ENCODE results near the gene CD300LG. TPM values are rescaled to one million over a fixed set of nuclear protein-coding genes. Genes with fewer than 3 reads are reported as not detected.

CD300LG gene
- total RNA-seq, 2 donors from 2014 or later = not detected

DNA sequence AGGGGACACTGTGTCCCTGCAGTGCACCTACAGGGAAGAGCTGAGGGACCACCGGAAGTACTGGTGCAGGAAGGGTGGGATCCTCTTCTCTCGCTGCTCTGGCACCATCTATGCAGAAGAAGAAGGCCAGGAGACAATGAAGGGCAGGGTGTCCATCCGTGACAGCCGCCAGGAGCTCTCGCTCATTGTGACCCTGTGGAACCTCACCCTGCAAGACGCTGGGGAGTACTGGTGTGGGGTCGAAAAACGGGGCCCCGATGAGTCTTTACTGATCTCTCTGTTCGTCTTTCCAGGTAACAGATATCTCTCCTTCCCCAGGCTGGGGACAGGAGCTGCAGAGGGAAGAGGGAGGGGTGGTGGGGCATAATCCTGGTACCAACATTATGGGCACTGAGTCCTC, 1.6 kb downstream of the CD300LG start:
- no peak for DNase-seq

GRCh38 chr17:43849116-43849515, 2.1 kb downstream of the CD300LG start:
- Mint-ChIP-seq H3K4me1 (peaks cover 3% of the 10 kb centered on the region), H3K4me3 (no peak overlapping the region), H3K27ac (no peak overlapping the region), H3K27me3 (peaks cover 39% of the 10 kb centered on the region), H3K36me3 (ENCODE audit: low read depth) (peaks cover 3% of the 10 kb centered on the region)
- DNase-seq = no peak
- no peak for ATAC-seq
- H3K9me3 ChIP-seq (ENCODE audit: control insufficient read depth, low read length, poor library complexity, severe bottlenecking) = no peaks in the 10 kb centered on the region

More for the DNA sequence above, 1.6 kb downstream of the CD300LG start:
- Mint-ChIP-seq H3K27me3 (peaks cover 39% of the 10 kb centered on the region), H3K27ac (no peak overlapping the region), H3K36me3 (ENCODE audit: low read depth) (peaks cover 3% of the 10 kb centered on the region), H3K4me1 (peaks cover 3% of the 10 kb centered on the region), H3K4me3 (no peak overlapping the region)
- H3K9me3 ChIP-seq (ENCODE audit: control insufficient read depth, low read length, poor library complexity, severe bottlenecking) = no peaks in the 10 kb centered on the region
- no peak for ATAC-seq

DNA sequence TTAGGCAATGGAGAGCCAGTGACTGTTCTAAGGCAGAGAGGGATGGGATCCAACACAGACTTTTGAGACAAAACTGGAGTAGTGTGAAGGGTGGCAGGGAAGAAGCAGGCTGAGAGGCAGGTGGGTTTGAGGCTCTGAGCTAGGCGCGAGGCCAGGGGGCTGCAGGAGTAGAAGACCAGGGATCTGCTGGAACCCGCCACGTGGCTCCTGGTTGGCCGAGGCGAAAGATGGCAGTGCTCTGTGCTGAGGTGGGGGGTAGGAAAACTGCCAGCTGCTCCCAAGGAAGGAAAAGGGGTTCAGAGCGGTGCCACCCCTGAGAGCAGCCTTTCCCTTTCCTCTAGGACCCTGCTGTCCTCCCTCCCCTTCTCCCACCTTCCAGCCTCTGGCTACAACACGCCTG, 5.6 kb downstream of the CD300LG start:
- no peak for DNase-seq
- no peak for ATAC-seq
- H3K9me3 ChIP-seq (ENCODE audit: control insufficient read depth, low read length, poor library complexity, severe bottlenecking) = no peaks in the 10 kb centered on the region
- Mint-ChIP-seq H3K36me3 (ENCODE audit: low read depth) (peaks cover 3% of the 10 kb centered on the region), H3K27ac (no peak overlapping the region), H3K27me3 (peaks cover 63% of the 10 kb centered on the region), H3K4me1 (peaks cover 3% of the 10 kb centered on the region), H3K4me3 (no peak overlapping the region)

GRCh38 chr17:43853546-43853945, 6.6 kb downstream of the CD300LG start:
- DNase-seq = no peak
- H3K27me3 Mint-ChIP-seq = peaks cover 65% of the 10 kb centered on the region
- H3K27ac Mint-ChIP-seq = no peak overlapping the region
- ATAC-seq = no peak
- peaks cover 3% of the 10 kb centered on the region for H3K36me3 Mint-ChIP-seq (ENCODE audit: low read depth)
- no peak overlapping the region for H3K4me3 Mint-ChIP-seq
- H3K4me1 Mint-ChIP-seq = peaks cover 3% of the 10 kb centered on the region
- no peaks in the 10 kb centered on the region for H3K9me3 ChIP-seq (ENCODE audit: control insufficient read depth, low read length, poor library complexity, severe bottlenecking)

- ATAC-seq = no peak
- Mint-ChIP-seq H3K27ac (no peak overlapping the region), H3K27me3 (peaks cover 67% of the 10 kb centered on the region)
These were observed 7.5 kb downstream of the CD300LG start for GRCh38 chr17:43854498-43854897.

DNA sequence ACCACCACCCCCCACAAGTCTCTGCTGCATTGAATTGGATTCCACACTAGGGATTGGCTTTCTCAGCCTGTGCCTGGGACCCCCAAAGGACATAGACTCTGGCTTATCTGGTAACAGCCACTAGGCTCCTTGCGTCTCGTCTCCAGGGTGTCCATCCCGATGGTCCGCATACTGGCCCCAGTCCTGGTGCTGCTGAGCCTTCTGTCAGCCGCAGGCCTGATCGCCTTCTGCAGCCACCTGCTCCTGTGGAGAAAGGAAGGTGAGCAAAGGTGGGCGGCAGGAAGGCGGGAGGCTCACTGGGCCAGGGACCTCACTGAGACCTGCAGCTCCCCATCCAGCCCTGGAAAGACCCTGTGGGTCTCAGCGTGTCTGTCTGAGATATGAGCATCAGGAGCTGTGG, 8.1 kb downstream of the CD300LG start:
- Mint-ChIP-seq H3K36me3 (ENCODE audit: low read depth) (peaks cover 3% of the 10 kb centered on the region), H3K27ac (no peak overlapping the region), H3K27me3 (peaks cover 63% of the 10 kb centered on the region), H3K4me1 (peaks cover 3% of the 10 kb centered on the region), H3K4me3 (no peak overlapping the region)
- ATAC-seq = no peak
- H3K9me3 ChIP-seq (ENCODE audit: control insufficient read depth, low read length, poor library complexity, severe bottlenecking) = no peaks in the 10 kb centered on the region
- DNase-seq = no peak

More at GRCh38 chr17:43854498-43854897, 7.5 kb downstream of the CD300LG start:
- DNase-seq = no peak
- Mint-ChIP-seq H3K36me3 (ENCODE audit: low read depth) (peaks cover 3% of the 10 kb centered on the region), H3K4me1 (peaks cover 3% of the 10 kb centered on the region), H3K4me3 (no peak overlapping the region)
- no peaks in the 10 kb centered on the region for H3K9me3 ChIP-seq (ENCODE audit: control insufficient read depth, low read length, poor library complexity, severe bottlenecking)

- no peak for ATAC-seq
These were observed 9.2 kb downstream of the CD300LG start for GRCh38 chr17:43856141-43856540.

DNA sequence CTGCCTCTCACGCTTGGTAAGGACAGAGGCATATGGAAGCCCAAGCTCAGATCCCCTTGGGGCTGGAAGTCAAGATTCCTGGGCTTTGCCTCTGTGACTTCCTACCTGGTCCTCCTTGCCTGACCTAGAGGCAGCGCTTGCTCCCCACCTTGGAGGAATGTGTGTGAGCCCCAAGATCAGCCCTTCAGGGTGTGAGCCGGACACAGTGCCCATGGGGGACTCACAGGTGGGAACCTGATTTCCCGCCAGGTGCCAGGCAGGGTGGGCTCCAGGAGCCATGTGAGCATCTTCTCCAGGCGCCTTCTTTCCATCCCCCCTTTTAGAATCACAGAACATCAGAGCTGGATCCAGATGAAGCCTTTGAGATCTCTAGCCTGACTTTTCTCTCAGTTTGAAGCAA, 10.2 kb downstream of the CD300LG start:
- Mint-ChIP-seq H3K4me3 (no peak overlapping the region), H3K4me1 (no peaks in the 10 kb centered on the region), H3K27me3 (peaks cover 52% of the 10 kb centered on the region), H3K27ac (no peak overlapping the region), H3K36me3 (ENCODE audit: low read depth) (no peaks in the 10 kb centered on the region)
- DNase-seq (no peak), ATAC-seq (no peak)
- H3K9me3 ChIP-seq (ENCODE audit: control insufficient read depth, low read length, poor library complexity, severe bottlenecking) = no peaks in the 10 kb centered on the region

More at GRCh38 chr17:43856141-43856540, 9.2 kb downstream of the CD300LG start:
- peaks cover 60% of the 10 kb centered on the region for H3K27me3 Mint-ChIP-seq
- H3K9me3 ChIP-seq (ENCODE audit: control insufficient read depth, low read length, poor library complexity, severe bottlenecking) = no peaks in the 10 kb centered on the region
- DNase-seq = no peak
- H3K36me3 Mint-ChIP-seq (ENCODE audit: low read depth) = peaks cover 3% of the 10 kb centered on the region
- H3K27ac Mint-ChIP-seq = no peak overlapping the region
- no peak overlapping the region for H3K4me3 Mint-ChIP-seq
- peaks cover 3% of the 10 kb centered on the region for H3K4me1 Mint-ChIP-seq

GRCh38 chr17:43857957-43858600, 11.1 kb downstream of the CD300LG start:
- Mint-ChIP-seq H3K4me1 (no peaks in the 10 kb centered on the region), H3K4me3 (no peak overlapping the region), H3K36me3 (ENCODE audit: low read depth) (no peaks in the 10 kb centered on the region), H3K27me3 (peaks cover 52% of the 10 kb centered on the region), H3K27ac (no peak overlapping the region)
- H3K9me3 ChIP-seq (ENCODE audit: control insufficient read depth, low read length, poor library complexity, severe bottlenecking) = no peaks in the 10 kb centered on the region
- DNase-seq (no peak), ATAC-seq (no peak)

DNA sequence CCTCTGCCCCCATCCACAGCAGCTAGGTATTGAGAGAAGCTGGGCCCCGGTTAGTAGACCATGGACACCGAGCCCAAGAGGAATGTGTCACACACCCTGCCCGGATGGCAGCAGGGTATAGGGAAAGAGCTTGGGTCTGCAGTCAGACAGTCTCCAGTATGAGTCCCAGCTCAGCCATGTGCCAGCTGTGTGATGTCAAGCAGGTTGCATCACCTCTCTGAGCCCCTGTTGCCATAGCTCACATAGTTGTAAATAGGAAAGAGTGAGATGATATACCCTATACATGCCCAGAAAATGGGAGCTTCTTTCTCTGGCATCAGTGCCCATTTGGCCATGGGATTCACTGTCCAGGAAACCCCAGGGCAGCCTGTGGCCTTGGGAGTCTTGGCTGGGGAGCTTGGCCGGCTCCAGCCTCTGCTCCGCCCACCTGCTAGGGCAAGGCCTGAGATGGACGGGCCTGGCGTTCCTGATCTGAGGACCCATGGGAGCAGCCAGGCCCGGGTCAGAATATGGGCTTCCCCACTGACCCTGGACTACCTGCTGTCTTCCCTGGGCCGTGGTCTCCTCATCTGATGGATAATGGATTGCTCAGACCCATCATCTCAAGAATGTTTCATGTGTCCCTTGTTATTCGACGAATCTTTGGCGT, 13.2 kb downstream of the CD300LG start:
- H3K27ac Mint-ChIP-seq = no peak overlapping the region
- H3K4me3 Mint-ChIP-seq = no peak overlapping the region
- no peaks in the 10 kb centered on the region for H3K36me3 Mint-ChIP-seq (ENCODE audit: low read depth)
- DNase-seq (no peak), ATAC-seq (no peak)
- H3K9me3 ChIP-seq (ENCODE audit: control insufficient read depth, low read length, poor library complexity, severe bottlenecking) = no peaks in the 10 kb centered on the region
- H3K27me3 Mint-ChIP-seq = peaks cover 51% of the 10 kb centered on the region
- H3K4me1 Mint-ChIP-seq = no peaks in the 10 kb centered on the region

DNA sequence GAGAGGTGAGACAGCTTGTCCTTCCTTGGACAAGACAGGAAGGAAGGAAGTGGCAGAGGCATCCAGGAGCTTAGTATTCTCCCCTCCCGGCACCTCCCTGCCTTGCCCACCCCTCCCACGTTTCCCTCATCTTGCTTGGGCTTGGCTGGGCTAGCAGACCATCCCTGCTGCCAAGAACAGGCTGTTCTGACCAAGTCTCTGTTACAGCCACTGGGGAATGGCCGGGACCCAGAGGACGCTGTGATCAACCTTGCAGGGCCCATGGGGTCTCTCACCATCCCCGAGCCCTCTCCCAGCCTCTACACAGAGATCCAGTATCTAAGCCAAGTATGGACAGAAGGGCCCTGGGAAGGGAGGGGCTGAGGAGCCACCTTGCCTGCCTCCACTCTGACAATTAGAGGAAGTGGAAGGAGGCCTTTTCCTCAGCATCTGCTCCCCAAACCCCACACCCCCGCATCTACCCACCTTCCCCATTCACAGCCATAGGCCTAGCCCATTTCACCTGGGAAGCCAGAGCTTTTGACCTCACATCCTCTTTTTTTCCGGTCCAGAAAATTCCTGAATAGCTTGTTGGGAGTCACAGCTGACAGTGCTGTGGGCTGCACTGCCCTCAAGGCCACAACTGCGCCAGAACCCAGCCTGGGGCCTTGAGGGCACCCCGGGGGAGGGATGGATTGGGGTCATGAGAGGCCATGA, 14.1 kb downstream of the CD300LG start:
- ATAC-seq (no peak), DNase-seq (no peak)
- H3K27me3 Mint-ChIP-seq = peaks cover 48% of the 10 kb centered on the region
- no peaks in the 10 kb centered on the region for H3K4me1 Mint-ChIP-seq
- no peaks in the 10 kb centered on the region for H3K9me3 ChIP-seq (ENCODE audit: control insufficient read depth, low read length, poor library complexity, severe bottlenecking)
- no peak overlapping the region for H3K4me3 Mint-ChIP-seq
- no peaks in the 10 kb centered on the region for H3K36me3 Mint-ChIP-seq (ENCODE audit: low read depth)
- H3K27ac Mint-ChIP-seq = no peak overlapping the region

- DNase-seq = no peak
- no peaks in the 10 kb centered on the region for H3K4me1 Mint-ChIP-seq
These were observed 15.0 kb downstream of the CD300LG start for GRCh38 chr17:43861960-43862359.

DNA sequence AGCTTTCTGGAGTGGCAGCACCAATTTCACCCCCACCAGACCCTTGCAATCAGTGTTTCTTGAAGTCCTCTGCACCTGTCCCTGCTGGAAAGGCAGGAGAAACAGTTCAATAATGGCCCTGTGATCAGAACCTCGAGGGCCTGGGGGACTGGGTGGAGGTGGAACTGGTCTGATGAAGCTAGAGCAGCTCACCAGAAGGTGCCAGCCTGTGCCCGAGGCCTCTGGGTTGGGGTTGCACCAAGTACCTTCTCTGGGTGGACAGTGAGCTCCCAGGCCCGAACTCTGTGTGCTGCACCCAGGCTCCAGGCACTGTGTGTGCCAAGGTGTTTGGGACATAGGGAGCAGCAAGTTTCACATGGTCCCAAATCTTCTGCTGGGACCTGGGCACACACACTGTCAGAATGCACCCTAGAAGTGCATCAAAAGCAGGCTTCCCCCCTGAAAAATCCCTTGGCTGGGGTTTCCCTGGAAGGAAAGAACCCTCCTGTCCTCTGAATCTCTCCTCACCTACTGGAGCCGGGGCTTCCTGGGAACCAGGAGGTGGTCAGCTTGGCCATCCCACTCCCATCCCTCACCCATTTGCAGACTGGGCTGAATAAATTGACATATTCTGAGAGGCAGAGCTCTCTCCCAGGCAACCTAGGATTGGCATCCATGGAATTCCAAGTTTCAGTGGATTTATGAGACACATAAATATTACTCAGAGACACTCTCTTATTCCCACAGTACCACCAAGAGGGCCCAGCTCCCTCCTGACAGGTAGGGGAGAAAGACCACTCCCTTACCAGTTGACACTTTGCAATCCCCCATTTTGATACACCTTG, 17.4 kb downstream of the CD300LG start:
- ATAC-seq = no peak
- Mint-ChIP-seq H3K36me3 (ENCODE audit: low read depth) (no peaks in the 10 kb centered on the region), H3K27ac (no peak overlapping the region)

More at GRCh38 chr17:43861960-43862359, 15.0 kb downstream of the CD300LG start:
- H3K4me3 Mint-ChIP-seq = no peak overlapping the region
- ATAC-seq = no peak
- no peak overlapping the region for H3K27ac Mint-ChIP-seq
- no peaks in the 10 kb centered on the region for H3K9me3 ChIP-seq (ENCODE audit: control insufficient read depth, low read length, poor library complexity, severe bottlenecking)
- no peaks in the 10 kb centered on the region for H3K36me3 Mint-ChIP-seq (ENCODE audit: low read depth)
- peaks cover 45% of the 10 kb centered on the region for H3K27me3 Mint-ChIP-seq

More for the DNA sequence above, 17.4 kb downstream of the CD300LG start:
- H3K4me1 Mint-ChIP-seq = no peaks in the 10 kb centered on the region
- no peak overlapping the region for H3K4me3 Mint-ChIP-seq
- peaks cover 34% of the 10 kb centered on the region for H3K27me3 Mint-ChIP-seq
- no peaks in the 10 kb centered on the region for H3K9me3 ChIP-seq (ENCODE audit: control insufficient read depth, low read length, poor library complexity, severe bottlenecking)
- DNase-seq = no peak
